ENCODE data around the gene WDR4.
"Not testable (repeated sequence)": the region's sequence is repeated elsewhere in the genome, so short reads cannot be mapped to it uniquely, and the experiment has no call there.

The WDR4 gene, protein sequence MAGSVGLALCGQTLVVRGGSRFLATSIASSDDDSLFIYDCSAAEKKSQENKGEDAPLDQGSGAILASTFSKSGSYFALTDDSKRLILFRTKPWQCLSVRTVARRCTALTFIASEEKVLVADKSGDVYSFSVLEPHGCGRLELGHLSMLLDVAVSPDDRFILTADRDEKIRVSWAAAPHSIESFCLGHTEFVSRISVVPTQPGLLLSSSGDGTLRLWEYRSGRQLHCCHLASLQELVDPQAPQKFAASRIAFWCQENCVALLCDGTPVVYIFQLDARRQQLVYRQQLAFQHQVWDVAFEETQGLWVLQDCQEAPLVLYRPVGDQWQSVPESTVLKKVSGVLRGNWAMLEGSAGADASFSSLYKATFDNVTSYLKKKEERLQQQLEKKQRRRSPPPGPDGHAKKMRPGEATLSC

DNA sequence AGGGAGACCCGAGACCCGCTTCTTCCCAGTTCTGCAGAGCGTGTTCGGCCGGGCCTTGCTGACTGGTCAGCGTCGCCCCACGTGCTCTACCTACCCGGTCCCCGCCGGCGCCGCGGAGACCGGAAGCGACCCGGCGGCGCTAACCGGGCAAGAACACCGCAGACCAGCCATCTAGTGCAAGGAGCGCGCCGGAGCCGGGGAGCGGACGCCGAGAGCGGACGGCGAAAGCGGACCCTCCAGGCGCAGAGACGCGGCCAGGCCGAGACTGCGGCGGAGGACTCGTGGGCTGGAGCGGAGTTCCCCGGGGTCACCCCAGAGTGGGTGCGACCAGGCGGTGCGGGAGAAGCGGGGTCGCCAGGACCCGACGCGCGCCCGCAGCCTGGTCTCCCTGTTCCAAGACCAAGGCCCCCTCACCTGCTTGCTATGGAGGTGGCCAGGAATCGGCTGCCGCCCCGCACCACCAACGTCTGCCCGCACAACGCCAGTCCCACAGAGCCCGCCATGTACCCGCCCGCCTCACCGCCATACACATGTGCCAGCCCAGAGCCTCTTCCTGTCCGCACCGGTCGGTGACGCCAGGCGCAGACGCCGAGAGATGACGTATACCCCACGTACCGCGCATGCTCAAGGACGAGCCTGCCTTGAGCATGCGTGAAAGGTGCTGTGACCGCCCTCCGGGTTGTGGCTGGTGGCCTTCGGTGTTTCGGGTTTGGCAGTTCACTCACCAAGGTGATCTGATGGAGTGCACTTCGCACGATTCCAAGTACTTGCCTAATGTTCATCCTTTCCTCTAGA is at the start of gene WDR4:
Gene WDR4, minus strand, starts transcription at position 547 of the 795 bp plus-strand sequence. Its CDS starts 44 bp downstream, at position 503.
- FAIRE-seq (peak; percentile 95), DNase-seq (ENCODE audit: insufficient read length, low spot score) (peak; percentile 95)

DNA sequence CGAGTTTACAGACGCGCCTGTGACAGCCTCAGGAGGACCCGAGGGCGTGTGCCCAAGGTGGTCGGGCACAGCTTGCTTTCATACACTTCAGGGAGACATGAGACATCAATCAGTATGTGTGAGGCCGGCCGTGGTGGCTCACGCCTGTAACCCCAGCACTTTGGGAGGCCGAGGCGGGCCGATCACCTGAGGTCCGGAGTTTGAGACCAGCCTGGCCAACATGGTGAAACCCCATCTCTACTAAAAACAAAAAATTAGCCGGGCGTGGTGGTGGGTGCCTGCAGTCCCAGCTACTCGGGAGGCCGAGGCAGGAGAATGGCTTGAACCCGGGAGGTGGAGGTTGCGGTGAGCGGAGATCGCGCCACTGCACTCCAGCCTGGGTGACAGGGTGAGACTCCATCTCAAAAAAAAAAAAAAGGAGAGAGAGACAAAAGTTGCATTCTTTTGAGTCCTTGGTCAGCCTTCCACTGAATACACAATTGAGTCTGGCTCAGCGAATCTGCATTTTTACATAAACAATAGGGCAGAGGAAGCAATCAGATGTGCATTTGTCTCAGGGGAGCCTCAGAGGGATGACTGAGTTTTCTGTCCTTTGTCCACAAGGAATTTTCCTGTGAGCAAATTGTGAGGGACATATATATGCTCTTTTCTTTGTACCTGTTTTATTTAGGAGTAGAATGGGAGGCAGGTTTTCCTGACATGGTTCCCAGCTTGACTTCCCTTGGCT is 48.3 kb upstream of the WDR4 start:
- FAIRE-seq; DNase-seq (ENCODE audit: insufficient read length, low spot score): not testable (repeated sequence)

DNA sequence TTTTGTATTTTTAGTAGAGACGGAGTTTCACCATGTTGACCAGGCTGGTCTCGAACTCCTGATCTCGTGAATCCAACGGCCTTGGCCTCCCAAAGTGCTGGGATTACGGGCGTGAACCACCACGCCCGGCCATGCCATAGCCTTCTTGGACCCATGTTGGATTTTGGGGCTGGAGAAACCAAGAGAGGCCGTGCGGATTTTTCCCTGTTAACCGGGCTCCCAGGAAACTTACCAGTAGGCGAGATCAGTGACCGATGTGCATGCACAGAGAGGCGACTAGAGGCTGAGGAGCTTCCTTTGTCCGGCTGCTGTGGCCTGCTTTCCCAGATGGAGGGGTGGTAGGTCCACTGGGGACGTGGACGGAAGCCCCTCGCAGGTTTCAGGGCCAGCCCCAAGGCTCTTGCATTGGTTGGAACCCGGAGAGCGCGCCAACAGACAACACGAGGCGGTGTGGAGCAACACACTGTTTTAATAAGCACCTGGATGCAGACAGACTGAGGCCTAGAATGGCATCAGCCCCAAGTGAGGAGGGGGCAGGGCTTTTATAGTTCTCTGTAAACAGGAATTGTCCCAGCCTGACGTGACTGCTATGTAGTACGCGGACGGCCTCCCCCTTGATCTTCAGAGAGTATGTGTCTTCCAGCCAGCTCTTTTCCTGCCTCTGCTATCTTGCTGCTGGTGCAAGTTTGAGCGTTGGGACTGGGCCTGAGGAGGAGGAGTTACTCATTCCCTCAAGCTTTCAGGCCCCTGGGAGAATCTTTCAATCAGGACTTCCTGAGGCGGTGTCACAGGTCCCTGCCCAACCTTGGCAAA is 46.0 kb upstream of the WDR4 start, which contains the start of gene ERVH48-1:
Gene ERVH48-1, minus strand, starts transcription at position 517 of the 813 bp plus-strand sequence. CDS start 6,624 bp downstream, outside the sequence.
- DNase-seq (ENCODE audit: insufficient read length, low spot score) (no peak), FAIRE-seq (no peak)

DNA sequence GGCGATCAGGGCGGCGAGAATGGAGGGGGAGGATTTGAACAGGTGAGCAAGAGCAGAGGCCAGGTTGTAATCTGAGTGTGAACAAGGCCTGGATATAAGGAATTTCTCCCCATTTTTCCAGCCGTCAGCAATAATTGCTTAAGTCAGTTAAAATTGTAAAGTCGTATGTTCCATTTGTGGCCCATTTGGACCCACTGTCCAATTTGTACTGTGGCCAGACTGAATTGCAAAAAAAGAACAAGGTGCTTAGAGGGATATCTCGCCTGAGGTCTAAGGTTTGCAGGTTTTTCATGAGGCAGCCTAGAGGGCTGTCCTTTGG is 45.1 kb upstream of the WDR4 start:
- FAIRE-seq (no peak), DNase-seq (ENCODE audit: insufficient read length, low spot score) (no peak)

DNA sequence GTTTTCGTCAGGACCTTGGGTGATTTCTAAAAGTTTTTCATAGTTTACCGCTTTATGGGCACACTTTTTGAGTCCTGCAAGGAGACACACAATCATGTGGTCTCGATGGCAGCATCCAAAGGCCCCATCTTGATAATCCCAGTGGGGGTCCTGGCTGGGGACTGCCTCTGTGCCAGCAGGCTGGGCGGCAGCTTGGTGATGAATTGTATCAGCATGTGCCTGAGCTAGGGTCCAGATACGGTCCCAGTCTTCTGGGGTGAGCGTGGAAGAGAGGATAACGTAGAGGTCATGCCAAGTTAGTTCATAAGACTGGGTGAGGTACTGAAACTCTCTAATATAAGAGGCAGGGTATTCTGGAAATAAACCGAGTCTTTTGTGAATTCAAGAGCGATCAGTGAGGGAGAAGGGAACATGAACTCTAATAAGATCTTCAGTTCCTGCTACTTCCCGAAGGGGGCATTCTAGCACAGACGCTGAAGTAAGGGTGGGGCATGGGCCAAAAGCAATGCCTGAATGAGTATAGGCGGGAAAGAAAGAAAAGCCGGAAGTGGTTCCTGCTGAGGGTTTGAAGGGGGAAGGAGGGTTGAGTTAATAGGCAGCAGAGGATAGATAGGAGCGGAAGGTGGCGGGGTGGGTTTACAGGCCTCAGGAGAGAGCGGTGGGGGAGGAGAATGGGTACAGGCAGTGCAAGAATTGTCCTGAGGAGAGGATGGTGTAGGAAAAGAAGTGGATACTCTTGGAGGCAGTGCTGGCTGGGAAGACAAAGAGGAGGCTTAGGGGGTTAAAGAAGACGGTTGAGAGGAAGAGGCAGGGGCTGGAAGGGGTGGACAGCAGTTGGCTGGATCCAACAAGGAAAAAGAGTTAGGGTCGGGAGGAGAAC is 44.5 kb upstream of the WDR4 start:
- FAIRE-seq (peak; percentile 86), DNase-seq (ENCODE audit: insufficient read length, low spot score) (peak; percentile 83)

DNA sequence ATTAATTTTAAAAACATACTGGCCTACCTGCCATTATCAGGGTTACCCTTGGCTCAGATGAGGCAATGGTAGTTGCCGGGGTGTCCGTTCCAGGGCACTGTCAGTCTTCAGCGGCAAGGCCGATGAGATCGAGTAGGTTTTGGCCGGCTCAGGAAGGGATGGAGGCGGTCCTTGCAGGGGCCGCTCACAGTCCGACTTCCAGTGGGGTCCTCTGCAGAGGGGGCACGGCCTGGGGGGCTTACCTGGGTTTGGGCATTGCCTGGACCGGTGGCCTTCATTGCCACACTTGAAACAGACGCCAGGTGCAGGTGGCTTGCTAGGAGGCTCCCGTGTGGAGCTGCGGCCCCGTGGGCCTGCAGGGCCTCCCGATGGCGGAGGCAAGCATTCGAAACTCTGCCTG is 43.6 kb upstream of the WDR4 start:
- no peak for DNase-seq (ENCODE audit: insufficient read length, low spot score)
- FAIRE-seq, result no peak

DNA sequence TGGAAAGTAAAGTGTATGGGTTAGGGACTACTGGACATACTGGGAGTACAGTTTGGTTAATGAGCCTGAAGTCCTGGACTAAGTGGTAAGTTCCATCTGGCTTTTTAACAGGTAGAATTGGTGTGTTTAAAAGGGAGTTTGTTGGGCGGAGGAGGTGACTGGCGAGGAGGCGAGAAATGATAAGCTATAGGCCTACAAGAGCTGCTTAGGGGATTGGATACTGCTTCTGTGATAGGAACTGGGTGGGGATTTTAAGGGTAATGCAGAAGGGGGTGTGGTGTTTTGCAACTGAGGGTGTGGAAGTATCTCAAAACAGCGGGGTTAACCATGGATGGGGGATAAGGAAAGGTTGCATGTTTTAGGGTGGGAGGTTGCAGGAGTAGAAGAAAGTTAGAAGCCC is 42.6 kb upstream of the WDR4 start:
- DNase-seq (ENCODE audit: insufficient read length, low spot score) (no peak), FAIRE-seq (no peak)

DNA sequence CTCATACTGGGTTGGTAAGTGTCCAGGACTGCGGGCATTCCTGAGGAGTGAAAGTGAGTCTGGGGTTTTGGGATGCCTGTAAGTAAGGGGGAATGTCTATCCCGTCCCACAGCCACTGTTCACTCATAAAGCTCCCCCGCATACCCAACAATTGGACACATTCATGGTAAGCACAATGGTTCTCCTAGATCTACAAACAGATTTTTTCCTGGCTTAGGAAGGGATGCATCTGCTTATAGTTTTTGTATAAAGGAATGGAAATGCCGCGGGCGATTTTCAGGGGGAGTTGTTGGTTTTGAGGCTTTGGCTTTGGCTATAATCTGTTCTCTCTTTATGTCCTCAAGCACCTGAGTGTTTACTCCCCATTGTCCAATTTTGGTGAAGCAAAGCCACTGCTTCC is 39.0 kb upstream of the WDR4 start:
- no peak for FAIRE-seq
- DNase-seq (ENCODE audit: insufficient read length, low spot score), result no peak

DNA sequence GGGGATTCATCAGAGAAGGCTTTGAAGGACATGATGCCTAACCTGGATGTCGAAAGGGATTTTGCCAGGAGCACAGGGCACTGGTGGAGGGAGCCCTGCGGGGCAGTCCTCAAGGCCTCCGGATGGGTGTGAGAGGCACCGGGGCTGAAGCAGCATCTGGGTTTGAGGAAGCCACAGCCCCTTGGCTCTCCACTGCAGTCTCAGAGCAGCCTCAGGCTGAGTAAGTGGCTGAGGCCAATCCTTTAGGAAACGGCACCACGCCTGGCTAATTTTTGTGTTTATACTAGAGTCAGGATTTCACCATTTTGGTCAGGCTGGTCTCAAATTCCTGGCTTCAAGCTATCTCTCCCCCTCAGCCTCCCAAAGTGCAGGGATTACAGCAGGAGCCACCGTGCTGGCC is 34.1 kb upstream of the WDR4 start:
- DNase-seq (ENCODE audit: insufficient read length, low spot score) (no peak), FAIRE-seq (no peak)

DNA sequence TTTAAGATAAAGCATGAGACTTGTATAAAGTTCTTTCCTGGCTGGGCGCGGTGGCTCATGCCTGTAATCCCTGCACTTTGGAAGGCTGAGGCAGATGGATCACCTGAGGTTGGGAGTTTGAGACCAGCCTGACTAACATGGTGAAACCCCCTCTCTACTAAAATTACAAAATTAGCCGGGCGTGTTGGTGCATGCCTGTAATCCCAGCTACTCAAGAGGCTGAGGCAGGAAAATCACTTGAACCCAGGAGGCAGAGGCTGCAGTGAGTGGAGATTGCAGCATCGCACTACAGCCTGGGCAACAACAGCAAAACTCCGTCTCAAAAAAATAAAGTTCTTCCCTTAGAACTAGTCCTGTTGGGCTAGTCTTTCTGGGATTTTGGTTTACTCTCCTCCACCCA is 32.6 kb upstream of the WDR4 start:
- not testable (repeated sequence) for FAIRE-seq; DNase-seq (ENCODE audit: insufficient read length, low spot score)

DNA sequence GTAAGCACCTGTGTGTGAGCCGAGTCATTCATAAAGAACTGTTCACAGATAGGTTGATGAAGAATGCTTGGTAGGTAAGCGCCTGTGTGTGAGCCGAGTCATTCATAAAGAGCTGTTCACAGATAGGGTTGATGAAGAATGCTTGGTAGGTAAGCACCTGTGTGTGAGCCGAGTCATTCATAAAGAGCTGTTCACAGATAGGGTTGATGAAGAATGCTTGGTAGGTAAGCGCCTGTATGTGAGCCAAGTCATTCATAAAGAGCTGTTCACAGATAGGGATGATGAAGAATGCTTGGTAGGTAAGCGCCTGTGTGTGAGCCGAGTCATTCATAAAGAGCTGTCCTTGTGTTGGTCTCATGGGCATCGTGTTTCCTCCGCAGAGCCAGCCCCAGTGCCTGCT is 29.1 kb upstream of the WDR4 start:
- FAIRE-seq; DNase-seq (ENCODE audit: insufficient read length, low spot score): not testable (repeated sequence)

DNA sequence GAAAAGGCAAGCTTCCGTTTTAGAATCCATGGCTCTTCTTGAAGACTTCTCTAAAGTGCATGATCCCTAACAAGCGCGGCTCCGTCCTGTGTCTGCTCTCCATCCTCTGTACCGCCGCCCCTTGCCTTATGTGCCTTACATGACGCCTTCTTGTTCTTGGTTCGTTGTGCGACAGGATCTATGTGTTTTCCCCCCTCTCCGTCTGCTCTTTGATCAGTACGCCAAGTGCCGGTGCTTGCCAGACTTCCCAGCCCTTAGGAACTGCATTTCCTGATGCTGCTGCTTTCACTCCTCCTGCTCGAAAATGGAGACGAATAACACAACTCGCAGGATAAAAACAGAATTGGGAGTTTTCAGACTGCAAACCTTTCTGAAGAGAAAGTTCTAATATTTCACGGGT is 26.9 kb upstream of the WDR4 start:
- FAIRE-seq (no peak), DNase-seq (ENCODE audit: insufficient read length, low spot score) (no peak)

DNA sequence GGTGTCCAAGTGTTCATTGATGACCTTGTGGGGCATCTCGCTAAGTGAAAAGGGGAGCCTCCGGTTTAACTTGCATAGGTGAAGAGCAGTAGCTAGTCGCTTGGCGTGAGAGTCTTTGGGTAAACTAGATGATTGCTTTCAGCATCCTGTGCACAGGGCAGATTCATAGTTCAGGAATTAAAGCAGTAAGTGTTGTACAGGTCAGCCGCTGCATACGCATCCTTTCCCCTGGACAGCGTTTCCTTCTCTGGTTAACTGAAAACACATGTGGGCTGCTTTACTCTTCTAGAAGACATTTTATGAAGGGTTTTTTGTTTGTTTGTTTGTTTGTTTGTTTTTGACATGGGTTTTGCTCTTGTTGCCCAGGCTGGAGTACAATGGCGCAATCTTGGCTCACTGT is 25.9 kb upstream of the WDR4 start:
- no peak for FAIRE-seq

DNA sequence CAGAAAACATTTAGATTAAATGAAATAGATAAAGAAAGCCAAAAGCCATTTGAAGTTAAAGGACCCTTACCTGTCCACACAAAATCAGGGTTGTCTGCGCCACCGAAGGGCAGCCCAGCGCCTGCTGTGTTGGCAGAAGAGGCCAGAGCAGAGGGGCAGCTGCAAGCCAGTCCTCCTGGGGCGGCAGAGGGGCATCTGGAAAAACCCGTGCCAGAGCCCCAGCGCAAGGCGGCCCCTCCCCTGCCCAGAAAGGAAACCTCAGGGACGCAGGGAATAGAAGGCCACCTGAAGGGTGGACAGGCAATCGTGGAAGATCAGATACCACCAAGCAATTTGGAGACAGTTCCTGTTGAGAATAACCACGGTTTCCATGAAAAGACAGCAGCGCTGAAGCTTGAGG is 24.5 kb upstream of the WDR4 start:
- no peak for FAIRE-seq

More for the DNA sequence above, 25.9 kb upstream of the WDR4 start:
- no peak for DNase-seq (ENCODE audit: insufficient read length, low spot score)

DNA sequence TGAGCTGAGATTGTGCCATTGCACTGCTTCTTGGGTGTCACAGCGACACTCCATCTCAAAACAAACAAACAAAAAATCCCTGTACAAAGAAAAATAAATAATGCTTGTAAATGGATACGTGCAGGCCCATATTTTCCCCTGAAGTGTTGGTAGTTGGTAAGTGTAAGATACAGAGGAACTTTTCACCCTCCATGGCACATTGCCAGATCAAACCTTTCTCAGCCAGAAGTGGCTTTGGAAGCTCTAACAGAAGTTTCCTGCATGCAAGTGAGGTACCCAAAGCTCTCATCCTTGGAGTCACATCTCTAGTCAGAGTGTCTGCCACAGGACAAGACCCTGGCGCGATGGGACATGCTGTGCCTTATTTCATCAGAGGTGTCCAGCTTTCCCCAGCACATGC is 21.1 kb upstream of the WDR4 start:
- FAIRE-seq, result no peak

More for the DNA sequence above, 24.5 kb upstream of the WDR4 start:
- no peak for DNase-seq (ENCODE audit: insufficient read length, low spot score)

DNA sequence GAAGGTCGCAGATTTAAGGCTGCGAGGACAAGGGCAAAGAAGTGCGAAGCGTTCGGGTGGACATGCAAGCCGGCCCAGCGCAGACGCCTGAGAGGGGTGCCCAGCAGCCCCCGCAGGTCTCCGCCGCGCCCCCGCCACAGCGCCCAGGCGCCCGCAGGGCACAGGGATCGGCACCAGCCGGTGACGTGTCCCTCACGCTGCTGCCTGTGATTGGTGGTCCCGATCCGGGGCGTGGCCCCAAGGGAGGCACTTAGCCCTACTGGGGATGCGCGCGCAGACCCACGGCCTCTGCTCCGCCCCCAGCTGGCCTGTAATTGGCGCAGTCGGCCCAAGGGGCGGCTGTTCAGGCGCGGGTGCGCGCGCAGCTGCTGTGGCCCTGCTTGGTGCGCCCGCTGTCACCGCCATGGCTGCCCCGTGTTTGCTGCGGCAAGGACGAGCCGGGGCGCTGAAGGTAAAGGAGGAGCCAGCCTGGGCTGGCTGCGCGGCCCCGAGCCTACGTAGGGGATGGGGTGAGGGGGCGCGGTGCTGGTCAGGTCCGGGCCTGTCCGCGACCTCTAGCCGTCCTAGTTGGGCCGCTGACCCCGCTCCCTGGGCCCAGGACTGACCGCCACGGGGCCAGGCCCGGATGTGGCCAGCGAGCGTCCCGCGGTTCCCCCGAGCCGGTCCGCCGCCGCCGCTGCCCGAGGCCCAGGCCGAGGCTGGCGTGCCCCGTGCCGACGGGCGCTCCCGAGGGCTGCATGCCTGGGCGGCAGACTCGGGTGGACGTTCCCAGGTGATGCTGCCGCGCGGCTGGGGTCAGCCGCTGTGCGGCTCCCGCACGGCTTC is 13.8 kb upstream of the WDR4 start, which contains the start of gene NDUFV3:
Gene NDUFV3, plus strand, starts transcription at position 379 of the 825 bp plus-strand sequence. Its CDS starts 25 bp downstream, at position 404.
- FAIRE-seq, result peak; percentile 98
- DNase-seq (ENCODE audit: insufficient read length, low spot score), result peak; percentile 90

More for the DNA sequence above, 21.1 kb upstream of the WDR4 start:
- DNase-seq (ENCODE audit: insufficient read length, low spot score), result no peak

DNA sequence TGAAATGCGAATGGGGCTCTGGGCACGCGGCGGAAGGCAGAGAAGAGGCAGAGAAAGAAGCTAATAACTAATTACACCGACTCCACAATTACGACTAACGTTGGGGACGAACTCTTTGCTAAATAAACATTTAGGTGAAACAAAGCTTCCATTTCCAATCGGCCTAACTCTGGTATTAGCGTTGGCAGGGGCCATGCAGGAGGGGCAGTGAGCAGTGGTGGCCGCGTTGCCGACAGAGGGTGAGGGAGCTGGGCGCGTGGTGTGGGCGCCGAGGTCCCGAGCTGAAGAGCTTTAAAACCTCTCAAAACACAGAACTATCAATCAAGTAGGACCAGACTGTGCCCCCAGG is 13.2 kb upstream of the WDR4 start:
- FAIRE-seq (peak; percentile 40), DNase-seq (ENCODE audit: insufficient read length, low spot score) (no peak)

DNA sequence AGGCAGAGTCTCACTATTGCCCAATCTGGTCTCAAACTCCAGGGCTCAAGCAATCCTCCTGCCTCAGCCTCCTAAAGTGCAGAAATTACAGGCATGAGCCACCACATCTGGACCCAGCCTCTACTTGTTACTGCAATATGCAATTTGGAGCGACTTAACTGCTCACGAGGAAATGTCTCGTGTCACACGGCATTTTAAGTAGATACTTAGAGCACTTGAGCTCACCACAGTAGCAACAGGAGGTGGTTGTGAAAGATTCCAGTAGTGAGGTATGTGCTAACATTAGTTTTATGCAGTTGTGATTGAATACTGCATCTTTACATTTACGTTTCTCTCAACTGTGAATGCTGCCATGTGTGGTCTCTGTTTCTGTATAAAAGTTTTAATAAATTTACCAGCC is 8.0 kb upstream of the WDR4 start:
- DNase-seq (ENCODE audit: insufficient read length, low spot score), result no peak
- FAIRE-seq, result no peak
